PC-3 (cell line): ENCODE data around the gene PRSS48. TPM values are rescaled to one million over a fixed set of nuclear protein-coding genes. Genes with fewer than 3 reads are reported as not detected.

Experiments
- ATAC-seq: fragments of 200-7000 bp; cut with Tn5 transposase; 2 replicates; pipeline ENCODE4 v1.9.1; 2020; ENCODE audit warnings: mild to moderate bottlenecking, moderate library complexity
- BruUV-seq: library from RNA; stranded (reverse); fragments of 400-500 nt; replicated peaks from 2 replicates; lab custom pipeline; 2021; lab: Mats Ljungman, UMichigan
- CTCF ChIA-PET: fragments of 300-600 bp; sonication (Branson Sonifier 250); formaldehyde crosslinking; loops from one replicate; lab custom pipeline; 2022; ENCODE audit warnings: antibody characterized with exemption; lab: Charles Lee
- POLR2A ChIA-PET: fragments of 300-600 bp; sonication (Branson Sonifier 250); formaldehyde crosslinking; loops from one replicate; lab custom pipeline; 2022; ENCODE audit warnings: antibody characterized with exemption; ENCODE audit not compliant: unreplicated experiment; lab: Charles Lee
- DNase-seq: peaks from one replicate; pipeline ENCODE4 v3.0.0-alpha.2; 2015
- H2AFZ ChIP-seq: fragments of 300-600 bp; sonication (generic); 2 replicates; pipeline ENCODE4 v1.6.0; 2016; ENCODE audit warnings: antibody characterized with exemption, low read length
- H3F3A ChIP-seq: fragments of 300-600 bp; sonication (generic); one replicate; pipeline ENCODE4 v1.6.0; 2017; ENCODE audit warnings: antibody characterized with exemption, low read length, control low read depth, mild to moderate bottlenecking; ENCODE audit not compliant: unreplicated experiment
- H3K27ac ChIP-seq: fragments of 300-600 bp; sonication (generic); 2 replicates; pipeline ENCODE4 v1.5.1; 2016; ENCODE audit warnings: mild to moderate bottlenecking, low read length
- H3K27me3 ChIP-seq: fragments of 300-600 bp; sonication (generic); 2 replicates; pipeline ENCODE4 v1.6.1; 2016; ENCODE audit warnings: low read length, mixed read lengths
- H3K36me3 ChIP-seq: fragments of 300-600 bp; sonication (generic); 2 replicates; pipeline ENCODE4 v1.6.1; 2016; ENCODE audit warnings: low read depth, mixed run types, low read length, mixed read lengths
- H3K4me1 ChIP-seq: fragments of 300-600 bp; sonication (generic); 2 replicates; pipeline ENCODE4 v1.5.1; 2016; ENCODE audit warnings: low read length; ENCODE audit not compliant: insufficient read depth
- H3K4me2 ChIP-seq: fragments of 300-600 bp; sonication (generic); 2 replicates; pipeline ENCODE4 v1.6.0; 2016; ENCODE audit warnings: low read length
- H3K4me3 ChIP-seq: fragments of 300-600 bp; sonication (generic); 2 replicates; pipeline ENCODE4 v1.5.1; 2016; ENCODE audit warnings: mild to moderate bottlenecking, low read length, mixed read lengths
- H3K79me2 ChIP-seq: fragments of 300-600 bp; sonication (generic); 2 replicates; pipeline ENCODE4 v1.6.1; 2017; ENCODE audit warnings: low read length, mixed read lengths
- H3K9ac ChIP-seq: fragments of 300-600 bp; sonication (generic); 2 replicates; pipeline ENCODE4 v1.6.0; 2016; ENCODE audit warnings: mild to moderate bottlenecking, low read length
- H3K9me2 ChIP-seq: fragments of 300-600 bp; sonication (generic); replicated peaks from 2 replicates; pipeline ENCODE4 v1.6.1; 2016; ENCODE audit warnings: mixed run types, low read length, mixed read lengths
- H3K9me3 ChIP-seq: fragments of 300-600 bp; sonication (generic); 2 replicates; pipeline ENCODE4 v1.6.1; 2016; ENCODE audit warnings: low read length, mixed read lengths
- H4K20me1 ChIP-seq: fragments of 300-600 bp; sonication (generic); 2 replicates; pipeline ENCODE4 v1.6.1; 2016; ENCODE audit warnings: low read length, mixed read lengths
- EZH2 ChIP-seq: fragments of 300-600 bp; sonication (generic); IDR thresholded peaks from one replicate; pipeline ENCODE4 v1.6.1; 2017; ENCODE audit warnings: antibody characterized with exemption, mild to moderate bottlenecking, low read length; ENCODE audit not compliant: unreplicated experiment
- EZH2phosphoT487 ChIP-seq: fragments of 300-600 bp; sonication (generic); IDR thresholded peaks from 2 replicates; pipeline ENCODE4 v1.6.1; 2018; ENCODE audit warnings: mild to moderate bottlenecking, antibody characterized with exemption, low read length, borderline replicate concordance
- intact Hi-C: fragments of 100-400 bp; cut with micrococcal nuclease; formaldehyde crosslinking; loops from 2 replicates; pipeline ENCODE4 v1.9.0; 2023
- total RNA-seq: library from RNA; depleted of rRNA; stranded (reverse); fragments of >200 nt; gene quantifications from 2 replicates; pipeline ENCODE4 v1.2.3, GENCODE V29; 2014
- TF ChIP-seq, protein P1 (sequence below): fragments of 300-600 bp; sonication (generic); conservative IDR thresholded peaks from 2 replicates; pipeline ENCODE4 v1.5.1; 2017; ENCODE audit warnings: antibody characterized with exemption, low read depth, mild to moderate bottlenecking, low read length

The PRSS48 gene
- total RNA-seq, 1 experiment from 2014 or later, result not detected

DNA sequence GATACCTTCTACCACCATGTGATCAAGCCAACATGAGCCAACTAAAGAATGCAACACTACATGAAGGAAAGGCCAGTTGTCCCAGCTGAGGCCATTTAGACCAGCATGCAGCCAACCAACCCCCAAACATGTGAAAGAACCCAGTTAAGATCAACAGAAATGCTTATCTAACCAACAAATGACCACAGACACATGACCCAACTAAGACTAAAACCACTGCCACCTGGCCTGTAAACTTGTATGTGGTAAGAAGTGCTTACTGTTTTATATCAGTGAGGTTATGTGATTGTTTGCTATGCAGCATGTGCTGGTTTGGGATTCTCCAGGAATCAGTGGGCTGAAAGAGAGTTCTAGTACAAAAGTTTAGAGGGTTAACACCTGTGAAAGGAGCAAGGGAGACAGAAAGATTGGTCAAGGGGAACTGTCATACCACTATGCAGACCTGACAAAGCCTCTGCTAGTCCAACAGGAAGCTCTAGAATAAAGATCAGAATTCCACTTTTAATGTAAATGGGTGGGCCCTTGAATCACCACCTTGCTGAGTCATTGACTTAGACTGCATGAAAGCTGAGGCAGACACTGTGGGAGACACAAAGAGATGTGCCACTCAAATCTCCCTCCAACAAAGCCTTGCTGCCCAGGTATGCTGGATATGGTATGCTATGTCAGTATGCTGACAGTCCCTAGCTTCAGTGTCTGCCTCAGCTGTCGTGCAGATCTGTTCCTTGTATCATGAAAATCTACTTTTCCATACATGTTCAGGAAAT, 54.5 kb downstream of the PRSS48 start:
- TF ChIP-seq, protein P1, sequence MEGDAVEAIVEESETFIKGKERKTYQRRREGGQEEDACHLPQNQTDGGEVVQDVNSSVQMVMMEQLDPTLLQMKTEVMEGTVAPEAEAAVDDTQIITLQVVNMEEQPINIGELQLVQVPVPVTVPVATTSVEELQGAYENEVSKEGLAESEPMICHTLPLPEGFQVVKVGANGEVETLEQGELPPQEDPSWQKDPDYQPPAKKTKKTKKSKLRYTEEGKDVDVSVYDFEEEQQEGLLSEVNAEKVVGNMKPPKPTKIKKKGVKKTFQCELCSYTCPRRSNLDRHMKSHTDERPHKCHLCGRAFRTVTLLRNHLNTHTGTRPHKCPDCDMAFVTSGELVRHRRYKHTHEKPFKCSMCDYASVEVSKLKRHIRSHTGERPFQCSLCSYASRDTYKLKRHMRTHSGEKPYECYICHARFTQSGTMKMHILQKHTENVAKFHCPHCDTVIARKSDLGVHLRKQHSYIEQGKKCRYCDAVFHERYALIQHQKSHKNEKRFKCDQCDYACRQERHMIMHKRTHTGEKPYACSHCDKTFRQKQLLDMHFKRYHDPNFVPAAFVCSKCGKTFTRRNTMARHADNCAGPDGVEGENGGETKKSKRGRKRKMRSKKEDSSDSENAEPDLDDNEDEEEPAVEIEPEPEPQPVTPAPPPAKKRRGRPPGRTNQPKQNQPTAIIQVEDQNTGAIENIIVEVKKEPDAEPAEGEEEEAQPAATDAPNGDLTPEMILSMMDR, result no peak
- TF ChIP-seq EZH2phosphoT487, result no peak
- no peak for TF ChIP-seq EZH2
- Histone ChIP-seq H4K20me1 (no peaks in the 10 kb centered on the region), H3K27me3 (no peaks in the 10 kb centered on the region), H3K4me1 (peaks cover 50% of the 10 kb centered on the region), H3K9ac (peak overlapping the region; percentile 70), H3F3A (peaks cover 11% of the 10 kb centered on the region), H3K36me3 (no peaks in the 10 kb centered on the region), H3K27ac (peak overlapping the region; percentile 98), H2AFZ (no peak overlapping the region), H3K9me2 (no peaks in the 10 kb centered on the region), H3K9me3 (no peaks in the 10 kb centered on the region), H3K4me3 (no peak overlapping the region), H3K79me2 (no peaks in the 10 kb centered on the region), H3K4me2 (peak overlapping the region; percentile 30)
- DNase-seq, result peak; percentile 84
- ChIA-PET CTCF (no interaction called here), POLR2A (no interaction called here)
- peak; percentile 73 for ATAC-seq
- intact Hi-C loops, result no loop called here
- BruUV-seq, result TSS peak; percentile 70

DNA sequence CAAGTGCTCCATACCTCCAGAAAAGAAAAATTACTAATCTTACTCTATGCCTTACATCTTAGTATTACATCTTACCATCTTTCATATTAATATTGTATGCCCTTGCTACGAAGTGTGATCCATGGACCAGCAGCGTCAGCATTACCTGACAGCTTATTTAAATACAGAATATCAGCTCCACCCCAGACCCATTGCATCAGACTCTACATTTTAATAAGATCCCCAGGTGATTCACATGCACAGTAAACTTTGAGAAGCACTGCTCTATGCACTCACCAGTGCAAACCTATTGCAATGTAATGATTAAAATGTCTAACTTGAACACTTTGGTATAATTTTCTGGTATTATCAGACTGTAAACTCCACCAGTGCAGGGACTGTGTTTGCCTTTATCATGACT, 62.5 kb downstream of the PRSS48 start:
- peak; percentile 3 for DNase-seq
- H3K9me3 ChIP-seq, result no peaks in the 10 kb centered on the region
- H3K4me1 ChIP-seq, result no peaks in the 10 kb centered on the region
- H3K4me3 ChIP-seq, result no peak overlapping the region
- ChIA-PET POLR2A (no interaction called here), CTCF (no interaction called here)
- TF ChIP-seq EZH2 (no peak), EZH2phosphoT487 (no peak)
- TF ChIP-seq, protein P1, result no peak
- no TSS peak for BruUV-seq
- no peaks in the 10 kb centered on the region for H3K27me3 ChIP-seq
- H3K79me2 ChIP-seq, result no peaks in the 10 kb centered on the region
- H3K9me2 ChIP-seq, result no peaks in the 10 kb centered on the region
- H3F3A ChIP-seq, result no peaks in the 10 kb centered on the region
- intact Hi-C loops, result no loop called here
- no peak overlapping the region for H3K4me2 ChIP-seq
- no peak for ATAC-seq
- H4K20me1 ChIP-seq, result no peaks in the 10 kb centered on the region
- no peak overlapping the region for H3K9ac ChIP-seq
- H3K36me3 ChIP-seq, result no peaks in the 10 kb centered on the region
- no peak overlapping the region for H3K27ac ChIP-seq
- H2AFZ ChIP-seq, result no peak overlapping the region

DNA sequence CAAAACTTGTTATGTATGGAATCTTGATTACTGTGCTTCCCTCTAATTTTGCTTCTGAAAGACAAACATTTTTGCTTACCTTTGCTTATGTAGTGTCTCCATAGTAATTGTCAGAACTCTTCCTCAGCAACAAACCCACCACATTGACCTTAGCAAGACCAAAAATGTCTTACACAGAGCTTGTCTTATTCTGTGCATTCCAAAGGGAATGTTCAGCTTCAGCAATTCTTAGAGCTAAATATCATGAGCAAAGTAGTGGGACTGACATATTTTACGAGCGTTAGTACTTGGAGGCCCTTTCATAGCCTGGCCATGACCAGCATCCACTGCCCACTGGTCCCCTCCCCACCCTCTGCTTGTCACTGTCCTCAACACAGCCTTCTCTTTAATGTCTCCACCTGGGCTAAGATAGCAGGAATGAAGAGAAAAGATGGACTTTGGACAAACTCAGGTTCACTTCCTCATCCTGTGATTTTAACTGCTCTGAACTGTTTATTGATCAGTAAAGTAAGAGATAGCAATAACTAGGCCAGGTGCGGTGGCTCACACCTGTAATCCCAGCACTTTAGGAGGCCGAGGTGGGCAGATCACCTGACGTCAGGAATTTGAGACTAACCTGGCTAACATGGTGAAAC, 63.9 kb downstream of the PRSS48 start:
- POLR2A ChIA-PET, result no interaction called here
- H4K20me1 ChIP-seq, result no peaks in the 10 kb centered on the region
- no peaks in the 10 kb centered on the region for H3F3A ChIP-seq
- H3K9ac ChIP-seq, result no peak overlapping the region
- H3K4me1 ChIP-seq, result no peaks in the 10 kb centered on the region
- H3K9me3 ChIP-seq, result no peaks in the 10 kb centered on the region
- H3K36me3 ChIP-seq, result no peaks in the 10 kb centered on the region
- BruUV-seq, result no TSS peak
- CTCF ChIA-PET, result no interaction called here
- intact Hi-C loops, result no loop called here
- H3K79me2 ChIP-seq, result no peaks in the 10 kb centered on the region
- DNase-seq (no peak), ATAC-seq (no peak)
- H3K27me3 ChIP-seq, result no peaks in the 10 kb centered on the region
- TF ChIP-seq EZH2, result no peak
- TF ChIP-seq, protein P1, result no peak
- TF ChIP-seq EZH2phosphoT487, result no peak
- no peak overlapping the region for H3K4me3 ChIP-seq
- H2AFZ ChIP-seq, result no peak overlapping the region
- no peaks in the 10 kb centered on the region for H3K9me2 ChIP-seq
- H3K27ac ChIP-seq, result no peak overlapping the region
- H3K4me2 ChIP-seq, result no peak overlapping the region
